ENCODE data around the gene NPDC1.

Gene NPDC1

DNA sequence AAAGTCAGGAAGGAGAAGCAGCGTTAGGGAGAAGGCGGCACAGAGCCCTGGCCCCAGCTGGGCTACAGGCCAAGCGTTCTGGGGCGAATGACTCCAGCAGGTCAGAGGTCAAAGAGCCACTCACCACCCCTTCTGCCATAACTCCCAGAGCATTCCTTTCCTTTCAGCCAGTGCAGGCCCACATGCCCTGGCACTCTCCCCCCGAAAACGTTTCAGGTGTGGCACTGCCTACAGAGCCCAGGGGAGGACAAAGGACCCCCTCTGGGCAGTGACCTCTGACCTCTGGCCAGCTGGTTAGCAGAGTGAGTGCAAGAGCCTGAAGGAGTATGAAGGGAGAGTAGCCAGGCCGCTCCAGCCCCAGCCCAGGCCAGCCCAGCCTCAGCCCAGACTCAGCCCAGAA is 22.8 kb downstream of the NPDC1 start:
- no peak for DNase-seq

DNA sequence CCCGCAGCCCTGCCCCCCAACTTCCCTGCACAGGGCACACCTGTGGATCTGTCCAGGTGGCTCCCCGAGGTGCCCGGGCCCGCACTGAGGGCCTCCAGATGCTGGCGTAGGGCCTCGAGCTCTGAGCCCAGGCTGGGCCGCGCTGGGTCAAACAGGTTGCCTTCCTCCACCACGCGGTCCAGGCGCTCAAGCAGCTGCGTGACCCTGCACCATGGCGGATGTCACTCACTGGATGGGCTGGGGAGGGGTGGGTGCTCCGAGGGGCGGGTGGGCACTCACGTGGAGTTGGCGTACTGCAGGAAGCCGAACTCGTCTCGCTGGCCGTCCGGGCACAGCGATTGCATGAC is 23.3 kb downstream of the NPDC1 start:
- DNase-seq: no peak

DNA sequence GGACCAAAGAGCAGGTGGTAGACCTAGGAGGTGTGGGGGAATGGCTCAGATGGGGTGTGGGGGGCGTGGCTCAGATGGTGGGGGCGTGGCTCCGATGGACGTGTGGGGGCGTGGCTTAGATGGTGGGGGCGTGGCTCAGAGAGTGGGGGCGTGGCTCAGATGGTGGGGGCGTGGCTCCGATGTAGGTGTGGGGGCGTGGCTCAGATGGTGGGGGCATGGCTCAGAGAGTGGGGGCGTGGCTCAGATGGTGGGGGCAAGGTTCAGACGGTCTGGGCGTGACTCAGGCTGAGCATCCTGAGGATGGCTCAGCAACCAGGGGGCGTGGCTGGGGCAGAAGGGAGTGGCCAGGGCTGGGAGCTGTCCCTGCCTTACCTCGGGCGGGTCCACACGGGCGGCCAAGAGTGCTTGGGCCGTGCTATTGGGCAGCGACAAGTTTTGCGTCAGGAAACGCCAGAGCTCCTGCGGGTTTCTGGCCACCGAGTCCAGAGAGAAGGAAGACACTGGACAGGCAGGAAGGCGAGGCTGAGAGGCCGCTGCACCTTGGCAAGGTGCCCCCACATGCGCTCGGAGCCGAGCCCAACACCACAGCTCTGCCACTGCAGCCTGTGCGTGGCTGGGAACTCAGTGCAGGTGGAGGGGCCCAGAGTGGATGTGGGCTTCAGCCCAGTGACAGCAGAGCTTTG is 23.9 kb downstream of the NPDC1 start:
- peak; percentile 55 for DNase-seq

DNA sequence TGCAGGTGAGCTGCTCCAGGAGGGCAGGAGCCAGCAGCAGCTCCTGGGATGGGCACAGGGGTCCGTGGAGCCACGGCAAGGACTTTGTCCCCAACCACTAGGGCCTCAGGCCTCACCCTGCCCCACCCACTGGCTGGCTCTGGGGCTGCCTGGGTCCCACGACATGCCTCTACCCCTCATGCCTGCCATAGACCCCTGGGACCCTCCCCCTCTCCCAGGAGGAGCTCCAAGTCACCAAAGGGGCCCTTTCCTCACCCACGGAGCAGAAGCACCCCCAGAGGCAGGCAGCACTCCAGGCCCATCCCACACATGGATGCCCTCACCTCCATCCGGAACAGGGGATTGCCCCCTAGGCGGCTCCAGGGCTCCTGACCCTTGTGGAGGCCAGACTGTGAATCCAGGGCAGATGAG is 24.4 kb downstream of the NPDC1 start:
- DNase-seq: no peak

DNA sequence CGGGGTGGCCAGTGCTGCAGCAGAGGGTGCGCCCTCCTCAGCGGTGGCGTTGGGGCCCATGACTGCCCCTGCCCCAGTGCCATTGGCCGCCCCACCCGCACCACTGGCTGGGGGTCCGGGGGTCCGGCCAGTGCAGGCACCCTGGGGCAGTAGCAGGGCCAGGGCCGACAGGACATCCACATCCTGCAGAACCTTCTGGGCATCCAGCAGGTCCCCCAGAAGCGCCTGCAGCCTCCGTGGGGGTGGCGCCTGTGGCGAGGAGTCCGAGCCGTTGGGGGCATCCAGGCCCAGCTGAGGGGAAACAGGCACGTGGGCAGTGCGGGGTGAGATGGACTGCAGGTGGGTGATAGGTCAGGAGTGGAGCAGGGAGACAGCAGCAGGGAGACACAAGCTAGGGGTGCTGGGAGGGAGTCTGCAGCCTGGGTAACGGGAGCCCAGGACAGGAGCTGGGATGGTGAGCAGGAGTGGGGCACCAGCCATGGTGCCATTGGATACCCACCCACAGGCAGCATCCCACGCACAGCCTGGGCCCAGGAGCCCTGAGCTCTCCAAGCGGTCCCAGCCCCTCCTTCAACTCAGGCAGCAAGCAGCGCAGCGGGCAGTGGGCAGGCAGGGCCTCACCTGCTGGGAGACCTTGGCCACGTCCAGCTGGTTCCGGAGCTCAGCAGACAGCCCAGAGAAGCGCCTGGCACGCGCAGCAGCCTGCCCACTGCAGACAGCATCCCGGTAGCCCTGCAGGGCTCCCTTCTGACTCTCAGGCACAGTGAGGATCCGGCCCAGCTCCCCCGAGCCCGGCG is 25.0 kb downstream of the NPDC1 start:
- no peak for DNase-seq

DNA sequence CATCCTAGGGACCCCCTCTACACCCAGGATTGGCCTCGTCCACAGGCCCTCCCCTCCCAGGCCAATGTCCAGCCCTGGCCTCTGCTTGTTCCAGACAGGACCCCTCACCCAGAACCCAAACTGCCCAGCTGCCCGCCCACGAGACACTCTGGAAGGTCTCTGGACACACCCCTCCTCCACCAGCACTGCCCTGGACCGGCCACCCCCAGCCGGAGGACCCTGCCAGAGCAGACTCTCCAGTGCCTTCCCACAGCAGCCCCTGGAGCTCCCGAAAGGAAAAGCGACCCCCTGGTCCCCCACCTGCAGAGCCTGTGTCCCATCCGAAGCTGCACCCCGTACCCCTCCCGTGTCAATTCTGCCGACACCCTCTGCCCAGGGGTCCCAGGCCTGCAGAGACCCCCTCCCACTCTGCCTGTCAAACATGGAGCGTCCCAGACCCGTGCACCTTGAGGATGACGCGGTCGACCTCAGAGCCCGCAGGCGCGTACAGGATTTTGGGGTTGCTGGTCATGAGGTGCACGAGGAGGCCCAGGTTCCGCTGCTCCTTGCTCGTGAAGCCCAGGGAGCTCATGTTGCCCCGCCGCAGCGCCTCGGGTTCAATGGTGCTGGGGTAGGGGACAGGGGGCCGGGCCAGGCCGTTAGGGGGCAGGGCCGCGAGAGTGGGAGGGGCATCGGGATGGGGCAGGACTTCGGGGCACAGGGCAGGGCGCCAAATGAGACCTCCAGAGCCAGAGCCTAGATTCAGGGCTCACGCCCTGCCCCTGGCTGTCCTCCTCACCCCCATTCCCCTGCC is 25.9 kb downstream of the NPDC1 start:
- no peak for DNase-seq

DNA sequence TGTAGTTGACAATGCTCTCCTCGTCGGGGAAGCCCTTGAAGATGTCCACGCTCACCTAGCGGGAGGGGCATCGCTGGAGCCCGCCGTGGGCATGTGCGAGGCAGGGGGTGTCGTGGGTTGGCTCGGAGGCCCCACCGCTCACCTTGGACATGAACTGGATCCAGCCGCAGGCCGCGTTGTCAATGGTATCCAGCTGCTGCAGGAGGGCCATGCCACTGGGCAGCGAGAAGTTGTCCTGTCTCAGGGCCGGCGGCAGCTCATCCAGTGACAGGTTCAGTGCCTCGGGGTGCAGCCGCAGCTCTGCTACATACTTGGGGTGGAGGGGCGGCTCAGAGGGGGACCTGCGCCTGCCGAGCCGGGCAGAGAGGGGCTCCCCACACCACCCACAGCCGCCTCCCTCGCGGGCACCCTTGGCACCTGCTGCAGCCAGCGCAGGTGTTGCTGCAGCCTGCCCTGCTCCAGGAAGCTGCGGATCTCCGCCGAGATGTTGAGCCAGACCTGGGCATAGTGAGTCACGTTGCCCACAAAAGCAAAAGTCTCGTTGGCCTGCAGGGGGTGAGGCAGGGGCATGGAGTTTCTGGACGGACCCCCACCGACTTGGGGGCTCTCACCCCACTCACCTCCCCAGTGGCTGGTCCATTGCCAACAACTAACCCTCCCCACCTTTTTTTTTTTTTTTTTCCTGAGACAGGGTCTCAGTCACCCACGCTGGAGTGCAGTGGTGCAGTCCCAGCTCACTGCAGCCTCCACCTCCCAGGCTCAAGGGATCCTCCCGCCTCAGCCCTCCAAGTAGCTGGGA is 27.0 kb downstream of the NPDC1 start:
- DNase-seq: no peak

DNA sequence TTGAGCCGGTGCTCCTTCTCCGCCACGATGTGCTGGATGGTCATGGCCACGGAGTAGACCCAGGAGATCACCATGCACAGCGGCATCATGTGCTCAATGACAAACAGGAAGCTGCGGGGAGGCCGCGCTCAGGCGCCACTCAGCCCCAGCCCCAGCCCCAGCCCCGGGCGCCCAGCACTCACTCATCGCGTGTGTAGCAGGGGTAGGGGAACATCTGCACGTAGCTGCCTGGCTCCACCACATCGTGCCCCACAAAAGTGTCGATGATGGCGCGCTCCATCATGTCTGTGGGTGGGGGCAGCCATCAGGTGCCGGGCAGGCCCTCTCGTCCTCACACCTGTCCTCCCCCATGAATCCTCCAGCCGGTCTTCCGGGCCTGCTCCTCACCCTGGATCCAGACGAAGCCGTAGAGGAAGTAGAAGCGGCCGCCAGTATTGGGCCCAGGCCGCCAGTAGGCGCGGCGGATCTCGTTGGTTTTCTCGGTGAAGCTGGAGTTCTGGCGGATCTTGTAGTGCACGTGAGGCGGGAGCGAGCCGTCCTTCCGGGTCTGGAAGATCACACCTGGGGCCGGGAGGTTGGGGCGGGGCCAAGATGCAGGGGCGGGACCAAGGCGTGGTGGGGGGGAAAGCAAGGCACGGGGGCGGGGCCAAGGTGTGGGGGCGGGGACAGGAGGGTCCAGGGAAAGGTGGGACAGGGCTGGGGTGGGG is 28.0 kb downstream of the NPDC1 start:
- DNase-seq: no peak

DNA sequence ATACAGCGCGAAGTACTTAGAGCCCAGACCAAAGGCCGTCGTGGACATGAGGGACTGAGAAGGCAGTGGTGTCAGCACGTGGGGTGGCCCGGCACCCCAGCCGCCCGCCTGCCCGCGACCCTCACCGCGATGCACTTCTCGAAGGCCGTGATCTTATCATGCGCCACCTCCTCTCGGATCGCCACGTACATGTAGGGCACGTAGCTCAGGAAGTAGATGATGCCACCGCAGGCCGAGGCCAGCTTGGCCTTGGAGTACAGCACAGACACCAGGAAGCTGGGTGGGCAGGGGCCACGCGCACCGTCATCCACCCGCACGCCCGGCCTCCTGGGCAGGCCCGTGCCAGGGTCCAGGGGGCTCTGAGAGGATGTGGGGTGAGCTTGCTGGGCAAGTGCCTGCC is 28.9 kb downstream of the NPDC1 start:
- DNase-seq: no peak

DNA sequence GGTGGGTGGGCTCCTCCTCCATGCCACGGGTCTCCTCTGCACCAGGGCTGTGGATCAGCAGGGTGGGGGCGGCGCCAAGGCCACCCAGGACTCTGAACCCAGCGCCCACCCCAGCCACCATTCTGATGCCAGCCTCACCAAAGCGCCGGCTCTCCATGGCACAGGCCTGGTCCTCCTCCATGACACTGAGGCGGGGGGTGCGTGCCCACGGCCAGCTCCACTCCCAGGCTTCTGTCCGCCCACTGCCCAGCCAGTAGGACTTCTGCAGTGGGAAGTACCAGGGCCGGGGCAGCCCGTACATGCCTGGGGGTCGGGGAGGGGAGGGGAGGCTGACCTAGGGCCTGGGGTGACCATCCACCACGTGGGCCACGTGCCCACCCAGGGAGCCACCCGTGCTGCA is 29.5 kb downstream of the NPDC1 start:
- no peak for DNase-seq

DNA sequence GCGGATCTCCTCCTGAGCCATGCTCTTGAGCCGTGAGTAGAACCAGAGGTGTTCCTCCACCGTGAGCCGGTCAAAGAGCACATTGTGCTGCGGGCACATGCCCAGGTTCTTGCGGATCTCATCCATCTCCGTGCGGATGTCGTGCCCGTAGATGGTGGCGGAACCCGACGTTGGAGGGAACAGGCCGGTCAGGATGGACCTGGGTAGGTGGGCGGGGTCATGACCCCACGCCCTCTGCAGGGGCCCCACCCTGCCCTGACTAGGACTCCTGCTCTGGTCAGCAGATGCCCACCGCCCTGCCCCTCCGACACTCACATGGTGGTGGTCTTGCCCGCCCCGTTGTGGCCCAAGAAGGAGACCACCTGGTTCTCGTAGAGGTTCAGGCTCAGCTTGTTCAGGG is 30.0 kb downstream of the NPDC1 start:
- no peak for DNase-seq

DNA sequence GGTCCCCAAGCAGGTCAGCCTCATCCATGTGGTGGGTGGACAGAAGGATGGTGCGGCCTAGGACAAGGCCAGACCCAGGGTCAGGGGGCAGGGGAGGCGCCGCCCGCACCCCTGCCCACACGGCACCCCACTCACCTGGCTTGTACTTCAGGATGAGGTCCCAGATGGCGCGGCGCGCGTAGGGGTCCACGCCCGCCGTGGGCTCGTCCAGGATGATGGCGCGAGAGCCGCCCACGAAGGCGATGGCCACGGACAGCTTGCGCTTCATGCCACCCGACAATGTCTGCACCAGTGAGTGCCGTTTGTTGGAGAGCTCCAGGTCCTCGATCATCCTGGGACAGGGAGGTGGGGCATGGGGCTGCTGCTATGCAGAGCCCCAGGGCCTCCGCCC is 30.4 kb downstream of the NPDC1 start:
- DNase-seq: no peak

DNA sequence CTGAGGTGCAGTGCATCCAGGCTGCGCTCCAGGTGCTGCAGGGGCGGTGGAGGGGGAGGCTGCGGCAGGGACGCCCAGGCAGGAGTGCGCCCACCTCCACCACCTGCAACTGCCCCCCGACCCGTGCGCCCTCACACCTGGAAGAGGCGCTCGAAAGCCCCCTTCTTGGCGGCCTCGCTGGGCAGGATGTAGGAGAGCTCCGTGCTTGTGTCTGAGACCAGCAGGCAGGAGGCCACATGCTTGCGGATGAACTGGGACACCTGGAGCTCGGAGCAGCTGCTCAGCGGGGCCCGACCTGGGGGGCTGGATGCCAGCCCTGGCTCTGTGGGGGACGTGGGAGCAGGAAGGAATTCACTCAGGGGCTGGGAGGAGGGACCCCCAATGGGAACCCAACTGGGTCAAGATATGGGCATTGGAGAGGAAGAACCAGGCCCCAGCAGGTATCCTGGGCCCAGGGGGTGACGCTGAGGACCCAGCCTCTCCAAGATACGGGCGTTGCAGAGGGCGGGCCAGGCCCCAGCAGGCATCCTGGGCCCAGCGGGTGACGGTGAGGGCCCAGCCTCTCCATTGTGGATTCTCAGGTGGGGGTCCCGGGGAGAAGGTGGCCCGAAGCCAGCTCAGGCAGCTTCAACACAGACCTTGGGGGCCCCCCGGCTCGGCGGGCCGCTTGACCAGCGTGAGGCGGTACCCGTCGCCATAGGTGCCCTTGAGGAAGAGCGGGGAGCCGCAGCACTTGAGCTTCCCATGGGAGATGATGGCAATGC is 31.0 kb downstream of the NPDC1 start:
- DNase-seq: no peak

DNA sequence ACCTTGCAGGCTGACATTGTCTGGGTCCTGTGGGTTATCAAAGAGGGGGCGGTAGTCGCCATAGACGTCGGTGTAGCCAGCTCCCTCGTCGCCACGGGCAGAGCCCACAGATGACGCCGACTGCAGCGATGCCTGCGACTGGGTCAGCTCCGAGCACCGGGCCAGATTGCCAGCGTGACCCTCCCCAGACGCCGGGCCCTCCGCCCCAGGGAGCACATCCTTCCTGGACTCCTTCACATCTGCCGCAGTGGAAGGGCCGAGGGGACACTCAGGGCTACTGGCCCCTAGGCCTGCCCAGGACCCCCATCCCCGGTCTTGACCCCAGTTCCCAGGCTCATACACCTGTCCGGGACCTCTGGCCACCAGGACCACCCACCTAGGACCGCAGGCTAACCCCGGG is 31.8 kb downstream of the NPDC1 start:
- DNase-seq: no peak

DNA sequence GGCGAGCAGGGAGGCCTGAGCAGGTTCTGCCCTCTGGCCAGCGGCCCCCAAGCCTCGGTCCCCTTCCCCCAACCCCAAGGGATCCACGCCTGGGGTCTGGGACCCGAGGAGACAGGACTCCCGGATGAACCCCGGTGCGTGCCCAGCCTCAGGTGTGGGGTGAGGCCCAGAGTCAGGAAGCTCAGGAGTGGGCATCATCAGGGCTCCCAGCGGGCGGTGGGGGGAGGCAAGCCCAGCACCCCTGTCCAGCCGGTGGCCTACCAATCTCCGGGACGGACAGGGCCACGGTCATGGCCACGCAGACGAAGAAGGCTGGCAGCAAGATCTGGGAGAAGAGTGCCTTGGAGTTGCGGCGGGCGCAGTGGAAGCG is 32.4 kb downstream of the NPDC1 start:
- DNase-seq: no peak

DNA sequence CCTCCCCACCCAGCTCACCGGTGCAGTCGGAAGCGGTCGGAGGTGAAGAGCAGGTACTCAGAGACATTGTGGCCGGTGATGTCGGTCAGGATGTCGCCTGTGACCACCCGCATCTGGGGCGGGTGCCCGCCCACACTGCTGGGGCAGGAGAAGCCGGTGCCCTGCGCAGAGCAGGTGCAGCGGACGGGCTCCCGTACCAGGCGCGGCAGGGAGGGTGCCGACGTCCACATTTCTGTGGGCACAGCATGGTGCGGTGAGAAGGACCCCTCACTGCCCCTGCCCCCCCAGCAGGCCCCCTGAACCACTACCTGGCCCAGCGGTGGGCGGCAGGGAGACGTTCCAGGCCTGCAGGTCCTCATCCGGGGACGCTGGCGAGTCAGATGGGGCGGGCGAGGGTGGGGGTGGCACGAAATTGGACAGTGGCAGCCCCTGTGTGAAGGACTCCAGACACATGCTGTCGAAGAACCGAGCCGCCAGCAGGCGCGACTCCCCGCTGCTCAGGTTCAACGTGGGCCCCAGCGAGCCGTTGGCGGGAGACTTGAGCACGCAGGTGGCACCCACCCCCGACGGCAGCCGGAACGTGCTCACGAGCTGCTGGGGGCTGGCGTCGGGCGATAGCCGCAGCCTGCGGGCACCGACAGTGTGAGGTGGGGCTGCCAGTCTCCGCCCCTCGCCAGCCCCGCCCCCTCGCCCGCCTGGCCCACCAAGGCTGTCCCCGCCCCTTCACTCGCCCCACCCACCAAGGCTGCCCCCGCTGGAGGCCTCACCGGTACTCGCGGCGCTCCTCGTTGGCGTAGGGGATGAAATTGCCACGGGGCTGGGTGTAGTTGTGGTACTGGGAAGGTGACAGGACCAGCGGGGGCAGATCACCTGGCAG is 33.0 kb downstream of the NPDC1 start:
- DNase-seq: no peak

DNA sequence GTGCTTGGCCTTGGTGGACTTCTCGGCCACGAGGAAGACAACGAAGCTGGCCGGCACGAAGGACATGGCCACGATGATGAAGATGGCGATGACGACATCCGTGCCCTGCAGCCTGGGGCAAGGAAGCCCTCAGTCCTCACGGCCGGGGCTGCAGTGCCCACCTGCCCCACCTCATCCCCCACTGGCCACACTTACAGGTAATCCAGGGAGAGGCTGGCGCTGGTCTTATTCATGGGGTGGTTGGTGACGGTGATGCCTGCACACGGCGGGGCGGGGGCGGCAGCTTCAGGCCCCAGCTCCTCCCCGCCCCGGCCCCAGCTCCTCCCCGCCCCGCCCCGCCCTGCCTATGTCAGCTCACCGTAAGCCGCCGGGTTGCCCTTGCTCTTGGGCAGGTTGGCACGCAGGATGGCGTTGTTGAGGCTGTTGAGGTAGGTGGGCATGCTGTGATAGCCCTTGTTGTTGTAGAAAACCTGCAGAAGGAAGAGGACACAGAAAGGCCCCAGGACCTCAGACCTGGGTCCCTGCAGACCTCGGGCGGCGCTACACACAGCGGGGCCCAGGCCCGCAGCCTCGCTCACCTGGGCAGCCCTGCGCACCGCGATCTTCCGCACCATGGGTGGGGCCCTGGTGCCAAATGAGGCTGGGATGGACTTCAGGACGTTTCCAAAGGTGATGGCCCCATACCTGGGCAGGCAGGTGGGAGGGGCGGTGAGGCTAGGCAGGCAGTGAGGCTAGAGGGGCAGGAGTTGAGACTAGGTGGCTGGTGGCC is 33.9 kb downstream of the NPDC1 start:
- DNase-seq: no peak

DNA sequence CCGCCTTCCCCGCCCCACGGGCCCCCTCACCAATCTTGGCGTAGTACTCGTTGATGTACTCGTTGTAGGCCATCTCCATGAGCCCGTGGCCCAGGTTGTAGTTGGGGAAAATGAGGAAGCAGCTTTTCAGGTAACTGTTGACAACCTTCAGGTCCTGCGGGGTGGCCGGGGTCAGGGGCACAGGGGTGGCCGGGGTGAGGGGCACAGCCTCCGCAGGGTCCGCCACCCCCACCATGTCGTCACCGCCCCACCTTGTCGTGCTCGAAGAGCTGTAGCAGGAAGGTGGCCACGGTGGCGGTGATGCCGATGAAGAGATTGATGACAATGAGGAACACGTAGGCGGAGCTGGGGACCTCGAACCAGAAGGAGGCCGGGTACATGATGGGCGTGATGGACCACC is 34.8 kb downstream of the NPDC1 start:
- DNase-seq: no peak

DNA sequence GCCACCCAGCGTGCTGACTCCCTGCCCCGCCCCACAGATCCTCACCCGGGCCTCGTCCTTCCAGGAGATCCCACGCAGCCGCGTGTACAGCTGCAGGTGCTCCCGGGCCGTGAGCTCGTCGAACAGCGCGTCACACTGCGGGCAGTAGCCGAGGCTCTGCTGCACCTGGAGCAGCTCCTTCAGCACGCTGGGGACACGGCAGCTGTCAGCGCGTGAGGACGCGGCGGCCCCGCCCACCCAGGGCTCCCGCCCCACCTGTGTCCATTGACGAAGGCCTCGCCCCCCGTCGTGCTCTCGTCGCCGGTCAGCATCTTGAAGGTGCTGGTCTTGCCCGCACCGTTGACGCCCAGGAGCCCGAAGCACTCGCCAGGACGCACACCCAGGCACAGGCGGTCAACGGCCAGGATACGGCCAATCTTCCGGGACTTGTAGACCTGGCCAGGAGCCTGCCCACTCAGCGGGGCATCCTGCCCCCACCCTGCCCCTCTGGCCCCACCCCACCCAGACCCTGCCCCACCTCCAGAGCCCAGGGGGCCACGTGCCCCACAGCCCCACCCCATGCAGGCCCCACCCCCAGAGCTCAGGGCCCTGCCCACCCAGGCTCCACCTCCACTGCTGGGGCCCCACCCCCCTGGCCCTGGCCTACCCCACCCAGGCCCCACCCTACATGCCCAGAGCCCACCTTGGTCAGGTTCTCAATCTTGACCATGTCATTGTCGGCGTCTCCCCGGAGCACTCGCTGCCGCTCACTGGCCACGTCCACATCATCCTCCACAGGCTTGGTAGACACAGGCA is 35.8 kb downstream of the NPDC1 start:
- DNase-seq: no peak
